G401 (cell line): ENCODE data around the gene IL1F10. TPM values are rescaled to one million over a fixed set of nuclear protein-coding genes. Genes with fewer than 3 reads are reported as not detected.

ENCODE experiments used
- total RNA-seq: library from RNA; depleted of rRNA; stranded (reverse); fragments of >200 nt; shearing (Covaris generic); gene quantifications from 2 replicates; pipeline ENCODE4 v1.2.3, GENCODE V29; 2014; rRNA removed

IL1F10 gene
- total RNA-seq, 1 experiment from 2014 or later: not detected

Other genes starting within 250 kb of the IL1F10 start
- gene IL1B, start 231.2 kb upstream of the IL1F10 start, total RNA-seq: not detected in 2 replicates
- gene IL37, start 156.8 kb upstream of the IL1F10 start, total RNA-seq: not detected in 2 replicates
- not detected in 2 replicates for gene IL36G, start 90.0 kb upstream of the IL1F10 start, total RNA-seq
- not detected in 2 replicates for gene IL36A, start 62.5 kb upstream of the IL1F10 start, total RNA-seq
- gene IL36B, start 15.1 kb upstream of the IL1F10 start, total RNA-seq: not detected in 2 replicates
- gene IL36RN, start 8.8 kb upstream of the IL1F10 start, total RNA-seq: not detected in 2 replicates
- not detected in 2 replicates for gene IL1RN, start 59.6 kb downstream of the IL1F10 start, total RNA-seq
- gene PSD4, start 106.0 kb downstream of the IL1F10 start, total RNA-seq: 0.25 TPM in 1 of 2 replicates, not detected in the other
- gene PAX8, start 211.0 kb downstream of the IL1F10 start, total RNA-seq: not detected in 2 replicates